GM19468 (cell line): ENCODE measurements around the gene NFAT5.
"Not testable (repeated sequence)": the region's sequence is repeated elsewhere in the genome, so short reads cannot be mapped to it uniquely, and the experiment has no call there.

Experiments used
- ATAC-seq: cut with Tn5 transposase; IDR thresholded peaks from one replicate; pipeline ENCODE4 v1.9.1; 2021; ENCODE audit warnings: mild to moderate bottlenecking, moderate library complexity, moderate number of reproducible peaks; ENCODE audit not compliant: unreplicated experiment; ENCODE audit errors: extremely low read depth

Gene NFAT5

GRCh38 chr16:69633375-69633774, 67.6 kb downstream of the NFAT5 start:
- no peak for ATAC-seq

- not testable (repeated sequence) for ATAC-seq
These were observed 70.9 kb downstream of the NFAT5 start for GRCh38 chr16:69636563-69637146.

GRCh38 chr16:69637206-69637865, 71.6 kb downstream of the NFAT5 start:
- ATAC-seq = not testable (repeated sequence)

GRCh38 chr16:69643997-69644396, 78.2 kb downstream of the NFAT5 start:
- not testable (repeated sequence) for ATAC-seq

GRCh38 chr16:69644790-69645189, 79.0 kb downstream of the NFAT5 start:
- no peak for ATAC-seq

- no peak for ATAC-seq
These were observed 81.3 kb downstream of the NFAT5 start for GRCh38 chr16:69647020-69647419.

GRCh38 chr16:69651217-69651616, 85.5 kb downstream of the NFAT5 start:
- ATAC-seq = no peak

- no peak for ATAC-seq
These were observed 88.6 kb downstream of the NFAT5 start for GRCh38 chr16:69654280-69654931.

- no peak for ATAC-seq
These were observed 94.4 kb downstream of the NFAT5 start for GRCh38 chr16:69660166-69660565.

- ATAC-seq = no peak
These were observed 97.1 kb downstream of the NFAT5 start for GRCh38 chr16:69662901-69663300.

GRCh38 chr16:69663846-69664245, 98.1 kb downstream of the NFAT5 start:
- ATAC-seq = no peak

- ATAC-seq = no peak
These were observed 103.8 kb downstream of the NFAT5 start for GRCh38 chr16:69669577-69669976.

GRCh38 chr16:69672315-69672997, 106.7 kb downstream of the NFAT5 start:
- no peak for ATAC-seq

- no peak for ATAC-seq
These were observed 107.4 kb downstream of the NFAT5 start for GRCh38 chr16:69672998-69673713.

GRCh38 chr16:69680358-69680757, 114.6 kb downstream of the NFAT5 start:
- no peak for ATAC-seq

GRCh38 chr16:69688589-69688988, 122.8 kb downstream of the NFAT5 start:
- ATAC-seq = no peak

- ATAC-seq = no peak
These were observed 126.5 kb downstream of the NFAT5 start for GRCh38 chr16:69691980-69692911.

- no peak for ATAC-seq
These were observed 128.2 kb downstream of the NFAT5 start for GRCh38 chr16:69693916-69694315.

- ATAC-seq = no peak
These were observed 132.6 kb downstream of the NFAT5 start for GRCh38 chr16:69698404-69698803.
